Neural cell (in vitro differentiated cells): ENCODE results near the gene C1orf74. TPM values are rescaled to one million over a fixed set of nuclear protein-coding genes. Genes with fewer than 3 reads are reported as not detected.

ENCODE experiments used
- H2AFZ ChIP-seq: fragments of 200-600, 300-800 bp; sonication (generic), shearing (Covaris generic); 2 replicates; pipeline ENCODE4 v1.6.0; 2014; ENCODE audit warnings: low read depth, mild to moderate bottlenecking, antibody characterized with exemption, low read length, moderate library complexity
- H3F3A ChIP-seq: fragments of 200-600 bp; shearing (Covaris generic); 2 replicates; pipeline ENCODE4 v1.6.1; 2016; ENCODE audit warnings: mild to moderate bottlenecking, moderate library complexity, mixed read lengths, antibody characterized with exemption, low read length; ENCODE audit not compliant: insufficient read depth, poor library complexity, severe bottlenecking
- H3K27ac ChIP-seq: fragments of 200-600, 300-800 bp; sonication (generic), shearing (Covaris generic); 2 replicates; pipeline ENCODE4 v1.5.1; 2014; ENCODE audit warnings: mild to moderate bottlenecking, low read length, moderate library complexity
- H3K27me3 ChIP-seq: fragments of 300-800, 200-600 bp; sonication (generic), shearing (Covaris generic); 2 replicates; pipeline ENCODE4 v1.6.0; 2014; ENCODE audit warnings: mild to moderate bottlenecking, low read depth, low read length, moderate library complexity; ENCODE audit not compliant: insufficient read depth
- H3K36me3 ChIP-seq: fragments of 300-800, 200-600 bp; sonication (generic), shearing (Covaris generic); 2 replicates; pipeline ENCODE4 v1.5.1; 2014; ENCODE audit warnings: mild to moderate bottlenecking, antibody characterized with exemption, low read length, moderate library complexity; ENCODE audit not compliant: insufficient read depth
- H3K4me2 ChIP-seq: fragments of 300-800, 200-600 bp; sonication (generic), shearing (Covaris generic); 2 replicates; pipeline ENCODE4 v1.6.0; 2014; ENCODE audit warnings: mild to moderate bottlenecking, low read length
- H3K4me3 ChIP-seq: fragments of 300-800, 200-600 bp; sonication (generic), shearing (Covaris generic); 2 replicates; pipeline ENCODE4 v1.5.1; 2014; ENCODE audit warnings: mild to moderate bottlenecking, low read length, moderate library complexity
- H3K79me2 ChIP-seq: fragments of 200-600 bp; shearing (Covaris generic); replicated peaks from 2 replicates; pipeline ENCODE4 v1.6.0; 2014; ENCODE audit warnings: mild to moderate bottlenecking, low read length, moderate library complexity; ENCODE audit not compliant: insufficient read depth
- H3K9ac ChIP-seq: fragments of 300-800, 200-600 bp; sonication (generic), shearing (Covaris generic); 2 replicates; pipeline ENCODE4 v1.6.1; 2016; ENCODE audit warnings: mild to moderate bottlenecking, low read length, mixed read lengths
- H3K9me2 ChIP-seq: fragments of 200-600 bp; shearing (Covaris generic); 2 replicates; pipeline ENCODE4 v1.6.1; 2016; ENCODE audit warnings: mild to moderate bottlenecking, low read length, mixed read lengths; ENCODE audit not compliant: insufficient read depth
- H3K9me3 ChIP-seq: fragments of 200-600, 300-800 bp; sonication (generic), shearing (Covaris generic); 2 replicates; pipeline ENCODE4 v1.6.1; 2016; ENCODE audit warnings: mild to moderate bottlenecking, mixed run types, low read length, moderate library complexity, mixed read lengths
- H4K20me1 ChIP-seq: fragments of 200-600 bp; shearing (Covaris generic); 2 replicates; pipeline ENCODE4 v1.6.1; 2016; ENCODE audit warnings: mild to moderate bottlenecking, mixed run types; ENCODE audit not compliant: insufficient read depth
- EP300 ChIP-seq: fragments of 450-650 bp; conservative IDR thresholded peaks from 2 replicates; pipeline ENCODE4 v1.6.1; 2014; ENCODE audit warnings: antibody characterized with exemption, mild to moderate bottlenecking, moderate library complexity; ENCODE audit not compliant: poor library complexity, severe bottlenecking
- EZH2 ChIP-seq: fragments of 200-600, 300-800 bp; shearing (Covaris generic), sonication (generic); IDR thresholded peaks from 2 replicates; pipeline ENCODE4 v1.6.1; 2014; ENCODE audit warnings: antibody characterized with exemption, low read length, borderline replicate concordance, mild to moderate bottlenecking; ENCODE audit not compliant: insufficient read depth, poor library complexity, severe bottlenecking
- MXI1 ChIP-seq: fragments of 450-650 bp; conservative IDR thresholded peaks from 2 replicates; pipeline ENCODE4 v1.6.1; 2014; ENCODE audit warnings: antibody characterized with exemption, mild to moderate bottlenecking; ENCODE audit not compliant: poor library complexity, severe bottlenecking
- POLR2AphosphoS5 ChIP-seq: IDR thresholded peaks from 2 replicates; pipeline ENCODE4 v1.6.1; 2012
- RAD21 ChIP-seq: fragments of 450-650 bp; conservative IDR thresholded peaks from 2 replicates; pipeline ENCODE4 v1.6.1; 2014; ENCODE audit warnings: antibody characterized with exemption, mild to moderate bottlenecking, moderate library complexity
- SMC3 ChIP-seq: fragments of 450-650 bp; conservative IDR thresholded peaks from 2 replicates; pipeline ENCODE4 v1.6.1; 2014; ENCODE audit warnings: antibody characterized with exemption, mild to moderate bottlenecking, moderate library complexity; ENCODE audit not compliant: poor library complexity
- TAF1 ChIP-seq: IDR thresholded peaks from 2 replicates; pipeline ENCODE4 v1.6.1; 2012; ENCODE audit warnings: low read depth
- polyA plus RNA-seq: library from polyadenylated mRNA; depleted of rRNA; stranded (reverse); fragments of >200 nt; gene quantifications from 2 replicates; pipeline ENCODE4 v1.2.3, GENCODE V29; 2014
- TF ChIP-seq, protein P1 (sequence below): IDR thresholded peaks from 2 replicates; pipeline ENCODE4 v1.6.1; 2012; ENCODE audit warnings: borderline replicate concordance
- TF ChIP-seq, protein P2 (sequence below): fragments of 450-650 bp; IDR thresholded peaks from 2 replicates; pipeline ENCODE4 v1.5.1; 2014; ENCODE audit warnings: antibody characterized with exemption, mild to moderate bottlenecking, moderate library complexity; ENCODE audit not compliant: poor library complexity, severe bottlenecking

The C1orf74 gene
- polyA plus RNA-seq, 1 donor from 2014 or later = 1.4 TPM

DNA sequence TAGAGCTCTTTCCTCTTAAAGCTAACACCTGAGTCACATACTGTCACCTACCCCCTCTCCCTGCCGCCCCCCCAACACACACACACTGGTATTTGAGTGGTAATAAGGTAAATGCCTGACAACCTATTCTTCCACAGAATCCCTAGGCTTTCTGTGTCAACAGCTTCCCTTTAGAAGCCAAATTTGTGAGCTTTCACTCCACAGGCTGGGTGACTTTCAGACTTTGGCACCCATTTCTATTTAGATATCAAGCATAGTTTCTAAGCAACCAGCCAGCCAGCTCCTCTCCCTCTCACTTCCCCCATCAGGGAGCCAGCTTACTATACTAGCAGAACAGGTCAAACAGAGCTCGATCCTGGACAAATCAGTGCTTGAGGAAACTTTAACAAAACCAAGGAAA, 3.2 kb upstream of the C1orf74 start:
- Histone ChIP-seq H3K27me3 (peaks cover 15% of the 10 kb centered on the region), H3K79me2 (no peaks in the 10 kb centered on the region), H3K4me3 (no peak overlapping the region), H4K20me1 (no peaks in the 10 kb centered on the region), H2AFZ (no peak overlapping the region), H3K9ac (no peak overlapping the region), H3K27ac (no peak overlapping the region), H3K4me2 (no peak overlapping the region), H3K9me3 (no peaks in the 10 kb centered on the region), H3K9me2 (no peaks in the 10 kb centered on the region), H3K36me3 (no peaks in the 10 kb centered on the region), H3F3A (no peaks in the 10 kb centered on the region)
- TF ChIP-seq MXI1 = no peak
- no peak for TF ChIP-seq EP300
- TF ChIP-seq, protein P1, sequence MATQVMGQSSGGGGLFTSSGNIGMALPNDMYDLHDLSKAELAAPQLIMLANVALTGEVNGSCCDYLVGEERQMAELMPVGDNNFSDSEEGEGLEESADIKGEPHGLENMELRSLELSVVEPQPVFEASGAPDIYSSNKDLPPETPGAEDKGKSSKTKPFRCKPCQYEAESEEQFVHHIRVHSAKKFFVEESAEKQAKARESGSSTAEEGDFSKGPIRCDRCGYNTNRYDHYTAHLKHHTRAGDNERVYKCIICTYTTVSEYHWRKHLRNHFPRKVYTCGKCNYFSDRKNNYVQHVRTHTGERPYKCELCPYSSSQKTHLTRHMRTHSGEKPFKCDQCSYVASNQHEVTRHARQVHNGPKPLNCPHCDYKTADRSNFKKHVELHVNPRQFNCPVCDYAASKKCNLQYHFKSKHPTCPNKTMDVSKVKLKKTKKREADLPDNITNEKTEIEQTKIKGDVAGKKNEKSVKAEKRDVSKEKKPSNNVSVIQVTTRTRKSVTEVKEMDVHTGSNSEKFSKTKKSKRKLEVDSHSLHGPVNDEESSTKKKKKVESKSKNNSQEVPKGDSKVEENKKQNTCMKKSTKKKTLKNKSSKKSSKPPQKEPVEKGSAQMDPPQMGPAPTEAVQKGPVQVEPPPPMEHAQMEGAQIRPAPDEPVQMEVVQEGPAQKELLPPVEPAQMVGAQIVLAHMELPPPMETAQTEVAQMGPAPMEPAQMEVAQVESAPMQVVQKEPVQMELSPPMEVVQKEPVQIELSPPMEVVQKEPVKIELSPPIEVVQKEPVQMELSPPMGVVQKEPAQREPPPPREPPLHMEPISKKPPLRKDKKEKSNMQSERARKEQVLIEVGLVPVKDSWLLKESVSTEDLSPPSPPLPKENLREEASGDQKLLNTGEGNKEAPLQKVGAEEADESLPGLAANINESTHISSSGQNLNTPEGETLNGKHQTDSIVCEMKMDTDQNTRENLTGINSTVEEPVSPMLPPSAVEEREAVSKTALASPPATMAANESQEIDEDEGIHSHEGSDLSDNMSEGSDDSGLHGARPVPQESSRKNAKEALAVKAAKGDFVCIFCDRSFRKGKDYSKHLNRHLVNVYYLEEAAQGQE = no peak
- no peak for TF ChIP-seq EZH2
- TF ChIP-seq TAF1 = no peak
- no peak for TF ChIP-seq RAD21
- TF ChIP-seq SMC3 = no peak
- TF ChIP-seq, protein P2, sequence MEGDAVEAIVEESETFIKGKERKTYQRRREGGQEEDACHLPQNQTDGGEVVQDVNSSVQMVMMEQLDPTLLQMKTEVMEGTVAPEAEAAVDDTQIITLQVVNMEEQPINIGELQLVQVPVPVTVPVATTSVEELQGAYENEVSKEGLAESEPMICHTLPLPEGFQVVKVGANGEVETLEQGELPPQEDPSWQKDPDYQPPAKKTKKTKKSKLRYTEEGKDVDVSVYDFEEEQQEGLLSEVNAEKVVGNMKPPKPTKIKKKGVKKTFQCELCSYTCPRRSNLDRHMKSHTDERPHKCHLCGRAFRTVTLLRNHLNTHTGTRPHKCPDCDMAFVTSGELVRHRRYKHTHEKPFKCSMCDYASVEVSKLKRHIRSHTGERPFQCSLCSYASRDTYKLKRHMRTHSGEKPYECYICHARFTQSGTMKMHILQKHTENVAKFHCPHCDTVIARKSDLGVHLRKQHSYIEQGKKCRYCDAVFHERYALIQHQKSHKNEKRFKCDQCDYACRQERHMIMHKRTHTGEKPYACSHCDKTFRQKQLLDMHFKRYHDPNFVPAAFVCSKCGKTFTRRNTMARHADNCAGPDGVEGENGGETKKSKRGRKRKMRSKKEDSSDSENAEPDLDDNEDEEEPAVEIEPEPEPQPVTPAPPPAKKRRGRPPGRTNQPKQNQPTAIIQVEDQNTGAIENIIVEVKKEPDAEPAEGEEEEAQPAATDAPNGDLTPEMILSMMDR = no peak
- no peak for TF ChIP-seq POLR2AphosphoS5

DNA sequence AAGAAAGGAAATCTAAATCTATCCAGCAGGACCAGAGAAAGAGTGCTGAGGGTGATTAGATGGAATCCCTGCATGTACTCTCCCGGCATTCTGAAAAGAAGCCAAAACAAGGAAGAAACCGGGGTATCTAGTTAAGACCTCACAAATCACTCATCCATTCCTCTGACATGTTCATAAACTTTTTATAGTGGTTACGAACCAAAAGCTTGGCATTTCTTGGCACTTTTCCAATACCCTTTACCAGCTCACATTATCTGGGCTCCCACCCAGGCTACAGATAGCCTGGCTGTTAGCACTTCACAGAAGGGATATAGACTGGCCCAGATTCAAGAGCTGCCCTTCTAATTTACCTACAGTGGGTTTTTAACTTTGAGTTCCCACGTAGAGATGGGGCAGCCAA, 1.8 kb upstream of the C1orf74 start:
- TF ChIP-seq EZH2 (no peak), RAD21 (no peak), POLR2AphosphoS5 (no peak), MXI1 (no peak), EP300 (no peak), SMC3 (no peak), TAF1 (no peak)
- TF ChIP-seq, protein P1 = no peak
- TF ChIP-seq, protein P2 = no peak
- no peak overlapping the region for H2AFZ ChIP-seq
- peaks cover 11% of the 10 kb centered on the region for H3K27me3 ChIP-seq
- H3K9me2 ChIP-seq = no peaks in the 10 kb centered on the region
- H4K20me1 ChIP-seq = no peaks in the 10 kb centered on the region
- no peaks in the 10 kb centered on the region for H3K9me3 ChIP-seq
- H3K79me2 ChIP-seq = no peaks in the 10 kb centered on the region
- no peaks in the 10 kb centered on the region for H3F3A ChIP-seq
- no peak overlapping the region for H3K9ac ChIP-seq
- no peak overlapping the region for H3K4me3 ChIP-seq
- no peak overlapping the region for H3K27ac ChIP-seq
- no peak overlapping the region for H3K4me2 ChIP-seq
- no peaks in the 10 kb centered on the region for H3K36me3 ChIP-seq
